Loucy (cell line): ENCODE data around the gene DHRSX.

Source experiments
- H2AFZ ChIP-seq: fragments of 200-600 bp; sonication (generic); 2 replicates; pipeline ENCODE4 v1.6.0; 2016; ENCODE audit warnings: antibody characterized with exemption, mild to moderate bottlenecking, low read length, moderate library complexity
- H3F3A ChIP-seq: fragments of 200-600 bp; 2 replicates; pipeline ENCODE4 v1.6.0; 2016; ENCODE audit warnings: antibody characterized with exemption, low read depth, mild to moderate bottlenecking
- H3K27me3 ChIP-seq: fragments of 200-600 bp; sonication (generic); 2 replicates; pipeline ENCODE4 v1.6.1; 2014; ENCODE audit warnings: low read length, mild to moderate bottlenecking; ENCODE audit not compliant: insufficient read depth, poor library complexity, severe bottlenecking
- H3K36me3 ChIP-seq: fragments of 200-600 bp; sonication (generic); 2 replicates; pipeline ENCODE4 v1.6.1; 2016; ENCODE audit warnings: low read length; ENCODE audit not compliant: insufficient read depth
- H3K4me1 ChIP-seq: fragments of 200-600 bp; sonication (generic); 2 replicates; pipeline ENCODE4 v1.5.1; 2014; ENCODE audit warnings: low read length, mild to moderate bottlenecking; ENCODE audit not compliant: insufficient read depth, poor library complexity, severe bottlenecking
- H3K4me2 ChIP-seq: fragments of 200-600 bp; sonication (generic); 2 replicates; pipeline ENCODE4 v1.6.0; 2014; ENCODE audit warnings: antibody characterized with exemption, low read length, low read depth, mild to moderate bottlenecking; ENCODE audit not compliant: poor library complexity, severe bottlenecking
- H3K4me3 ChIP-seq: fragments of 200-600 bp; sonication (generic); 2 replicates; pipeline ENCODE4 v1.5.1; 2014; ENCODE audit warnings: low read length, mild to moderate bottlenecking, mixed read lengths; ENCODE audit not compliant: poor library complexity, severe bottlenecking
- H3K79me2 ChIP-seq: fragments of 200-600 bp; sonication (generic); 2 replicates; pipeline ENCODE4 v1.6.1; 2014; ENCODE audit warnings: low read length; ENCODE audit not compliant: insufficient read depth
- H3K9ac ChIP-seq: fragments of 200-600 bp; sonication (generic); 2 replicates; pipeline ENCODE4 v1.6.0; 2014; ENCODE audit warnings: mild to moderate bottlenecking, low read depth, low read length, moderate library complexity; ENCODE audit not compliant: poor library complexity, severe bottlenecking
- H3K9me2 ChIP-seq: fragments of 200-600 bp; sonication (generic); replicated peaks from 2 replicates; pipeline ENCODE4 v1.6.1; 2016; ENCODE audit warnings: low read depth, low read length, mixed read lengths
- H3K9me3 ChIP-seq: fragments of 200-600 bp; sonication (generic); 2 replicates; pipeline ENCODE4 v1.6.1; 2014; ENCODE audit warnings: mild to moderate bottlenecking, antibody characterized with exemption, low read length, low read depth; ENCODE audit not compliant: insufficient read depth
- H4K20me1 ChIP-seq: fragments of 200-600 bp; sonication (generic); 2 replicates; pipeline ENCODE4 v1.6.0; 2014; ENCODE audit warnings: antibody characterized with exemption, low read length, mild to moderate bottlenecking; ENCODE audit not compliant: insufficient read depth, poor library complexity, severe bottlenecking
- EZH2phosphoT487 ChIP-seq: fragments of 200-600 bp; IDR thresholded peaks from 2 replicates; pipeline ENCODE4 v1.6.1; 2018; ENCODE audit warnings: antibody characterized with exemption, mild to moderate bottlenecking, moderate library complexity, borderline replicate concordance
- TF ChIP-seq, protein P1 (sequence below): fragments of 200-600 bp; sonication (generic); conservative IDR thresholded peaks from 2 replicates; pipeline ENCODE4 v1.5.1; 2014; ENCODE audit warnings: mild to moderate bottlenecking, antibody characterized with exemption, low read length

The DHRSX gene

DNA sequence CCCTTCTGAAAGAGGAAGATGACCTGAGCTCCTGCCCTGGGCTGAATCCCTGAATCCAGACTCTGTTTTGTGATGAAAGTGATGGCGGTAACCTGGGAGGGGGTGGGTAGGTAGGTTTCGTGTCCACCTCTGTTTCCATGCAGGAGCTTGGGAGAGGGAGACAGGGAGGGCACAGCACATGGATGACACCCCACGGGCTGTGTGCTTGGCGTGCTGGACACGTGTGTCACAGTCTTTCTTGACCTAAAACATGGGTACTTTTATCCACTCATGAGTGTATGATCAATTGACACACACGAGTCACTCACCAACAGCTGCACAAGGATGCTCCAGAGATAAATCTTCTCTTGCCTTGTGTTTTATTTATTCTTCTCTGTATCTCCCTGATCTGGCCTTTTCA is 111.5 kb downstream of the DHRSX start:
- Histone ChIP-seq H4K20me1 (no peaks in the 10 kb centered on the region), H3K4me3 (no peak overlapping the region), H3K9me3 (peaks cover 4% of the 10 kb centered on the region; the same call in 1 of the 2 replicates), H3K4me2 (no peak overlapping the region), H3K9me2 (no peaks in the 10 kb centered on the region), H3F3A (no peaks in the 10 kb centered on the region), H2AFZ (no peak overlapping the region), H3K27me3 (no peaks in the 10 kb centered on the region), H3K9ac (no peak overlapping the region), H3K4me1 (no peaks in the 10 kb centered on the region), H3K79me2 (no peaks in the 10 kb centered on the region), H3K36me3 (no peaks in the 10 kb centered on the region)
- TF ChIP-seq, protein P1, sequence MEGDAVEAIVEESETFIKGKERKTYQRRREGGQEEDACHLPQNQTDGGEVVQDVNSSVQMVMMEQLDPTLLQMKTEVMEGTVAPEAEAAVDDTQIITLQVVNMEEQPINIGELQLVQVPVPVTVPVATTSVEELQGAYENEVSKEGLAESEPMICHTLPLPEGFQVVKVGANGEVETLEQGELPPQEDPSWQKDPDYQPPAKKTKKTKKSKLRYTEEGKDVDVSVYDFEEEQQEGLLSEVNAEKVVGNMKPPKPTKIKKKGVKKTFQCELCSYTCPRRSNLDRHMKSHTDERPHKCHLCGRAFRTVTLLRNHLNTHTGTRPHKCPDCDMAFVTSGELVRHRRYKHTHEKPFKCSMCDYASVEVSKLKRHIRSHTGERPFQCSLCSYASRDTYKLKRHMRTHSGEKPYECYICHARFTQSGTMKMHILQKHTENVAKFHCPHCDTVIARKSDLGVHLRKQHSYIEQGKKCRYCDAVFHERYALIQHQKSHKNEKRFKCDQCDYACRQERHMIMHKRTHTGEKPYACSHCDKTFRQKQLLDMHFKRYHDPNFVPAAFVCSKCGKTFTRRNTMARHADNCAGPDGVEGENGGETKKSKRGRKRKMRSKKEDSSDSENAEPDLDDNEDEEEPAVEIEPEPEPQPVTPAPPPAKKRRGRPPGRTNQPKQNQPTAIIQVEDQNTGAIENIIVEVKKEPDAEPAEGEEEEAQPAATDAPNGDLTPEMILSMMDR: no peak
- TF ChIP-seq EZH2phosphoT487: no peak

DNA sequence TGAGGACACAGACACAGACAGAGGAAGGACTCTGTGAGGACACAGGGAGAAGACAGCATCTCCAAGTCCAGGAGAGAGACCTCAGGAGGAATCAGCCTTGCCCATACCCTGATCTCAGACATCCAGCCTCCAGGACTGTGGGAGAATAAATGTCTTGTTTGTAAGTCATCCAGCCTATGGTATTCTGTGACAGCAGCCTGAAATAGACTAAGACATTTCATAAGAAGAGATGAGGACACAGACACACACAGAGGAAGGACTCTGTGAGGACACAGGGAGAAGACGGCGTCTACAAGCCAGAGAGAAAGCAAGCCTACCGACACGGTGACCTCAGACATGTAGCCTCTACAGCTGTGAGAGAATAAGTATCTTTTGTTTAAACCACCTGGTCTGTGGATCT is 112.1 kb downstream of the DHRSX start:
- Histone ChIP-seq H3K9ac (no peak overlapping the region), H3K27me3 (no peaks in the 10 kb centered on the region), H2AFZ (no peak overlapping the region), H3K9me2 (no peaks in the 10 kb centered on the region), H3K4me2 (no peak overlapping the region), H3K36me3 (no peaks in the 10 kb centered on the region), H3K4me1 (no peaks in the 10 kb centered on the region), H3K79me2 (no peaks in the 10 kb centered on the region), H4K20me1 (no peaks in the 10 kb centered on the region), H3K4me3 (no peak overlapping the region), H3K9me3 (peaks cover 4% of the 10 kb centered on the region; the same call in 1 of the 2 replicates), H3F3A (no peaks in the 10 kb centered on the region)
- TF ChIP-seq, protein P1: no peak
- TF ChIP-seq EZH2phosphoT487: no peak

DNA sequence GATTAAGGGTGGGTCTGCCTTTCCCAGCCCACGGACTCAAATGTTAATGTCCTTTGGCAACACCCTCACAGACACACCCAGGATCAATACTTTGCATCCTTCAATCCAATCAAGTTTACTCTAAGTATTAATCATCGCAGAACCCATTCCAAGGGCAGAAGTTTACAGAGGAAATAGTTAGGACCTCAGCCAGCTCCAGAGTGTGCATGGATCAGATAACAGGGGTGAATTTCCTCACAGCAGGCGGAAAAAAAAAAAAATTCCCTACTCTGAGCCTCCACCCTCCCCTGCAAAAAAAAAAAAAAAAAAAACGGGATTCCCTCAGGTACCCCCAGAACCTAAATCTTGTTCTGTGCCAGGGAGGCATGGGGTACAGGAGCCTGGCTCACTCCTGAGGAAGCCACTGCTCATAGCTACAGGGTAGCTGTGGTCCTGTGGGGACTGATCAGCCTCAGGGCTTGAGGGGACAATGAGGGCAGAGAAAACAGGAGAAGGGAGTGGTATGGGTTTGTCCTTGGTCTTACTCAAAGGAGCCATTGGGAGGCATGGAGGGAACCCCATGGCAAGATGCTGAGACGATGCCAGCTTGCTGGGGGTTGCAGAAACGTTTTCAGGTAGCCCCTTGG is 113.0 kb downstream of the DHRSX start:
- Histone ChIP-seq H3K9me3 (peaks cover 4% of the 10 kb centered on the region; the same call in 1 of the 2 replicates), H3K36me3 (no peaks in the 10 kb centered on the region), H3K4me2 (no peak overlapping the region), H3K4me1 (no peaks in the 10 kb centered on the region), H3K4me3 (no peak overlapping the region), H2AFZ (no peak overlapping the region), H3K79me2 (no peaks in the 10 kb centered on the region), H3K27me3 (no peaks in the 10 kb centered on the region), H3K9ac (no peak overlapping the region), H4K20me1 (no peaks in the 10 kb centered on the region), H3F3A (no peaks in the 10 kb centered on the region), H3K9me2 (no peaks in the 10 kb centered on the region)
- TF ChIP-seq, protein P1: no peak
- no peak for TF ChIP-seq EZH2phosphoT487
